A673 (cell line): ENCODE results near the gene APAF1.

Experiments
- CTCF ChIP-seq: fragments of 300-800, 200-600 bp; sonication (generic); conservative IDR thresholded peaks from 2 replicates; pipeline ENCODE4 v1.5.1; 2017; ENCODE audit warnings: low read depth, mild to moderate bottlenecking, antibody characterized with exemption, low read length, moderate library complexity, mixed read lengths
- EZH2 ChIP-seq: fragments of 200-600 bp; sonication (generic); IDR thresholded peaks from 2 replicates; pipeline ENCODE4 v1.6.1; 2017; ENCODE audit warnings: borderline replicate concordance, low read depth, mild to moderate bottlenecking, mixed read lengths, antibody characterized with exemption, low read length; ENCODE audit not compliant: poor library complexity, severe bottlenecking

- no peak for TF ChIP-seq CTCF
- TF ChIP-seq EZH2: no peak
Measured at GRCh38 chr12:98635657-98636323, 9.3 kb upstream of the APAF1 start.
